ENCODE data around the gene CETN2.
A peak's percentile ranks its signal among the peaks of the same experiment; 100 is the strongest.

CETN2 gene

DNA sequence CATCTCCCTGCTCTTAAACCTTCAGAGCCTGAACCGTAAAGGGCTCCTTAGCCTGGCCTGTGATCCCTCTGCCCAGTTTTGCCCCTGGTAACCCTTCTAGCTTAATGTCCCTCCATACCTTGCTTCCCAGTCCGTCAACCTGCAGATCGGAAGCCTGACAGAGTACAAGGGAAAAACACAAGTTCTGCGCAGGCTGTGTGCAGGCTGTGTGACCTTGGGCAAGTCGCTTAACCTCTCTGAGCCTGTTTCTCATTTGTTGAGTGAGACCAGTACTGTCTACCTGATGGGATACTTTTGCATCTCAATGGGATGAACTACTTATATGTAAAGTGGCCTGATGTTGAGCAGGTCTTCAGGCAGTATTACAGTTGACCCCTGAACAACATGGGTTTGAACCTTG, 2.0 kb upstream of the CETN2 start:
- Histone ChIP-seq H3K9me2 (ENCODE audit: low read depth, low read length) (no peaks in the 10 kb centered on the region), H3K36me3 (ENCODE audit: insufficient read depth, low read length) (peaks cover 19% of the 10 kb centered on the region), H3K4me1 (ENCODE audit: insufficient read depth, low read length, severe bottlenecking) (peaks cover 23% of the 10 kb centered on the region), H3F3A (ENCODE audit: insufficient read depth, low read length) (no peaks in the 10 kb centered on the region), H3K79me2 (ENCODE audit: insufficient read depth, low read length) (peaks cover 11% of the 10 kb centered on the region; the same call in 1 of the 2 replicates), H4K20me1 (ENCODE audit: insufficient read depth, low read length) (no peaks in the 10 kb centered on the region), H2AFZ (ENCODE audit: low read length) (no peak overlapping the region), H3K9me3 (ENCODE audit: low read length) (no peaks in the 10 kb centered on the region), H3K27ac (ENCODE audit: low read depth, low read length, poor library complexity, severe bottlenecking) (no peak overlapping the region), H3K9ac (ENCODE audit: low read length) (no peak overlapping the region), H3K27me3 (ENCODE audit: insufficient read depth, low read length) (no peaks in the 10 kb centered on the region), H3K4me3 (ENCODE audit: low read depth, low read length, poor library complexity, severe bottlenecking) (peak overlapping the region; percentile 88), H3K4me2 (ENCODE audit: low read length) (peak overlapping the region; percentile 90; the same call in 1 of the 2 replicates)
- no peak for TF ChIP-seq EZH2 (IDR thresholded peaks at IDR 0.05; ENCODE audit: borderline replicate concordance, low read length)
- TF ChIP-seq, protein P1, sequence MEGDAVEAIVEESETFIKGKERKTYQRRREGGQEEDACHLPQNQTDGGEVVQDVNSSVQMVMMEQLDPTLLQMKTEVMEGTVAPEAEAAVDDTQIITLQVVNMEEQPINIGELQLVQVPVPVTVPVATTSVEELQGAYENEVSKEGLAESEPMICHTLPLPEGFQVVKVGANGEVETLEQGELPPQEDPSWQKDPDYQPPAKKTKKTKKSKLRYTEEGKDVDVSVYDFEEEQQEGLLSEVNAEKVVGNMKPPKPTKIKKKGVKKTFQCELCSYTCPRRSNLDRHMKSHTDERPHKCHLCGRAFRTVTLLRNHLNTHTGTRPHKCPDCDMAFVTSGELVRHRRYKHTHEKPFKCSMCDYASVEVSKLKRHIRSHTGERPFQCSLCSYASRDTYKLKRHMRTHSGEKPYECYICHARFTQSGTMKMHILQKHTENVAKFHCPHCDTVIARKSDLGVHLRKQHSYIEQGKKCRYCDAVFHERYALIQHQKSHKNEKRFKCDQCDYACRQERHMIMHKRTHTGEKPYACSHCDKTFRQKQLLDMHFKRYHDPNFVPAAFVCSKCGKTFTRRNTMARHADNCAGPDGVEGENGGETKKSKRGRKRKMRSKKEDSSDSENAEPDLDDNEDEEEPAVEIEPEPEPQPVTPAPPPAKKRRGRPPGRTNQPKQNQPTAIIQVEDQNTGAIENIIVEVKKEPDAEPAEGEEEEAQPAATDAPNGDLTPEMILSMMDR (IDR thresholded peaks at IDR 0.05; ENCODE audit: low read length): no peak

DNA sequence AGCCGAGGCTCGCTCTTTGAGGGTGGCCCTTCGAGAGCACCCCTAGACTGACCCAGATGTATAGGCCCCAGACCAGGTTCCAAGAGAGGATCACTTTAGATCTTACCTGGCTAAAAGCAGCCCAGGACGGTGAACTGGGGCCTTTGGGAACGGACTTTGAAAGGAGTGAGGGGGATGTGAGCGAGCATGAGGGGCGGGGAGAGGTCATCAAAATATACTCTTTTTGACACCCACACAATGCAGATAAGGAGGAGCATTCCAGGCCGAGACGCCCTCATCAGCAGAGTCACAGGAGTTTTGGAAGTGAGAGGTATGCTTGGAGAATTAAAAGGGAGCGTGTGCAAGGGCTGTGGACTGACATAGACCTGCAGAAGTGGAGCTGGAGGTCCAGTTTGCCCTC, 834 bp upstream of the CETN2 start:
- peak overlapping the region; percentile 88 for H3K4me3 ChIP-seq (ENCODE audit: low read depth, low read length, poor library complexity, severe bottlenecking)
- TF ChIP-seq, protein P1 (IDR thresholded peaks at IDR 0.05; ENCODE audit: low read length): no peak
- no peak for TF ChIP-seq EZH2 (IDR thresholded peaks at IDR 0.05; ENCODE audit: borderline replicate concordance, low read length)
- H3K9me2 ChIP-seq (ENCODE audit: low read depth, low read length): no peaks in the 10 kb centered on the region
- peaks cover 19% of the 10 kb centered on the region for H3K36me3 ChIP-seq (ENCODE audit: insufficient read depth, low read length)
- H3K9ac ChIP-seq (ENCODE audit: low read length): peak overlapping the region; percentile 90
- H3K4me1 ChIP-seq (ENCODE audit: insufficient read depth, low read length, severe bottlenecking): peaks cover 23% of the 10 kb centered on the region
- H3K9me3 ChIP-seq (ENCODE audit: low read length): no peaks in the 10 kb centered on the region
- H3K79me2 ChIP-seq (ENCODE audit: insufficient read depth, low read length): peaks cover 11% of the 10 kb centered on the region; the same call in 1 of the 2 replicates
- H3K27me3 ChIP-seq (ENCODE audit: insufficient read depth, low read length): no peaks in the 10 kb centered on the region
- peak overlapping the region; percentile 90 for H3K4me2 ChIP-seq (ENCODE audit: low read length)
- H2AFZ ChIP-seq (ENCODE audit: low read length): no peak overlapping the region
- no peaks in the 10 kb centered on the region for H3F3A ChIP-seq (ENCODE audit: insufficient read depth, low read length)
- H3K27ac ChIP-seq (ENCODE audit: low read depth, low read length, poor library complexity, severe bottlenecking): peak overlapping the region; percentile 10
- H4K20me1 ChIP-seq (ENCODE audit: insufficient read depth, low read length): no peaks in the 10 kb centered on the region

DNA sequence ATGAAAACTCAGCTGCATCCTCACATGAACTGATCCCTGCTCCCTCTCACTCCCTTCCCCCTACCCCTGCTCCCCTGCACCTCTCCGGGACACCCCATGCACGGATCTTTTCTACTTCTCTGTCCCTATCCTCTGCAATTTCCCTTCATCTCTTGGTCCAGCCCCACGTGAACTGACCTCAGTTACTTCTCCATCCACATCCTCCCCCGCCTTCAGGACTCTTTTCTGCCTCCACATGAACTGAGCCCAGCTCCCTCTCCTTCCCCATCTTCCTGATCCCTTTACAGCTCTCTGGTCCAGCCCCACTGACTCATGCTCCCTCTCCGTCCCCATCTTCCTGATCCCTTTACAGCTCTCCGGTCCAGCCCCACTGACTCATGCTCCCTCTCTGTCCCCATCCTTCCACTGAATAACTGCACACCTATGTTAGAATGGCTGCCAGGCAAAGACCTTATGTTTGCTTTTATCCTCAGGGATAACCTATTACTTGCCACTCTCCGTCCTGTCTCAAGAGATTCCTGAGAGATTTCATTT, 5.6 kb downstream of the CETN2 start:
- Histone ChIP-seq H3K9me2 (ENCODE audit: low read depth, low read length) (no peaks in the 10 kb centered on the region), H3K27me3 (ENCODE audit: insufficient read depth, low read length) (no peaks in the 10 kb centered on the region), H3K27ac (ENCODE audit: low read depth, low read length, poor library complexity, severe bottlenecking) (no peak overlapping the region), H3K36me3 (ENCODE audit: insufficient read depth, low read length) (no peaks in the 10 kb centered on the region), H3K4me3 (ENCODE audit: low read depth, low read length, poor library complexity, severe bottlenecking) (no peak overlapping the region), H2AFZ (ENCODE audit: low read length) (no peak overlapping the region), H3K79me2 (ENCODE audit: insufficient read depth, low read length) (no peaks in the 10 kb centered on the region), H3K9me3 (ENCODE audit: low read length) (no peaks in the 10 kb centered on the region), H3K4me2 (ENCODE audit: low read length) (no peak overlapping the region), H4K20me1 (ENCODE audit: insufficient read depth, low read length) (no peaks in the 10 kb centered on the region), H3F3A (ENCODE audit: insufficient read depth, low read length) (no peaks in the 10 kb centered on the region), H3K9ac (ENCODE audit: low read length) (no peak overlapping the region), H3K4me1 (ENCODE audit: insufficient read depth, low read length, severe bottlenecking) (peaks cover 4% of the 10 kb centered on the region)
- TF ChIP-seq, protein P1 (IDR thresholded peaks at IDR 0.05; ENCODE audit: low read length): no peak
- no peak for TF ChIP-seq EZH2 (IDR thresholded peaks at IDR 0.05; ENCODE audit: borderline replicate concordance, low read length)

Measured in OCI-LY1 (cell line).